Activated naive CD4-positive, alpha-beta T cell treated with anti-CD3 and anti-CD28 coated beads for 36 hours (primary cell): Measurements from ENCODE around the gene LRRC7. TPM values are rescaled to one million over a fixed set of nuclear protein-coding genes. Genes with fewer than 3 reads are reported as not detected.

Experiments used
- CTCF ChIA-PET: fragments of 350-600 bp; sonication (Branson Sonifier 250); formaldehyde crosslinking; loops from one replicate; lab custom pipeline; 2021; ENCODE audit warnings: antibody characterized with exemption; lab: Charles Lee
- DNase-seq: peaks from one replicate; pipeline ENCODE4 v3.0.0-alpha.2; 2020
- H3K27ac Mint-ChIP-seq: one replicate; pipeline ENCODE4 v1.8.0; 2021; ENCODE audit warnings: mild to moderate bottlenecking, mixed read lengths
- H3K27me3 Mint-ChIP-seq: one replicate; pipeline ENCODE4 v1.8.0; 2021; ENCODE audit warnings: low read depth, mixed read lengths
- H3K36me3 Mint-ChIP-seq: one replicate; pipeline ENCODE4 v1.8.0; 2021; ENCODE audit warnings: low read depth, mixed read lengths
- H3K4me1 Mint-ChIP-seq: one replicate; pipeline ENCODE4 v1.8.0; 2021; ENCODE audit warnings: low read depth, mixed read lengths
- H3K4me3 Mint-ChIP-seq: one replicate; pipeline ENCODE4 v1.8.0; 2021; ENCODE audit warnings: mild to moderate bottlenecking, moderate library complexity, mixed read lengths
- H3K9me3 Mint-ChIP-seq: one replicate; pipeline ENCODE4 v1.8.0; 2021; ENCODE audit warnings: mixed read lengths
- intact Hi-C: fragments of 100-400 bp; cut with micrococcal nuclease; formaldehyde crosslinking; loops from one replicate; pipeline ENCODE4 v1.15.1; 2023
- total RNA-seq, 2 experiments: library from RNA; stranded (reverse); gene quantifications; one replicate each; pipeline ENCODE4 v1.2.3, GENCODE V29; 2021

Gene LRRC7
- total RNA-seq, 2 experiments from 2014 or later, result not detected

DNA sequence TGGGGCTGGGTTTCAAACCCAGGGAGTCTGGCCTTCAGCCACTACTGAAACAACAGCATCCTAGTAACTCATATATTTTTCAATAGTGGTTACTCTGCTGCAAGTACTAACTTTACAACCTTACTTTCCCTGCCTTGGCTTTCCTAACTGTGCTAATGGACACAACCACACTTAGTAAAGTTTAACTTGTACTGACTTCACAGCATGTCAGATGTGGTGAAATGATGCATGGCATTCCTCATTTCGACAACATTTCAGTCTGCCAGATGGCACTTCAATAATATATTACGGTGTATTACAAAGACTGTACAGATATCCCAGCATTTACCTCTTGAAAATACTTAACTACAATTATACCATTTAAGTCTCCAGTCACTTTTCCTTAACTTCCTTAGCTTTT lies 27.8 kb downstream of the LRRC7 start:
- DNase-seq, result no peak
- intact Hi-C loops, result no loop called here
- Mint-ChIP-seq H3K9me3 (peaks cover 2% of the 10 kb centered on the region), H3K4me1 (no peaks in the 10 kb centered on the region), H3K27ac (no peak overlapping the region), H3K36me3 (no peaks in the 10 kb centered on the region), H3K4me3 (no peak overlapping the region), H3K27me3 (no peaks in the 10 kb centered on the region)
- CTCF ChIA-PET, result no interaction called here

DNA sequence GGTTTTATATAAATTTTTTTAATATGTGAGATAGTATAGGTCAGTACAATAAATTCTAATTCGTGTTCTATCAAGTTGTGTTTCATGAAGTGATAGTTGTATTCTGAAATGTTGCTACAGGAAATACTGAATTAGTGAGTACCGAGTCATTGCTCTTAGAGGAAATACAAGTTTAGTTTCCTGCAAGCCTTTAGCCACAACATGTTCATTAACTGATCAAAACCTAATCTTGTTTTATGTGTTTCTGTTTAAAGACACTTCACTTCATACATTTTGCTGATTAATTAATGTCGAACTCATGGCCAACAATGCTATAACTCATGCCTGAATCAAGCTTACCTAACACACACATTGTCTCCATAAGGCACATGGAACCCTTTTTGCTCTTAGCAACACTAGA lies 43.6 kb downstream of the LRRC7 start:
- intact Hi-C loops, result no loop called here
- CTCF ChIA-PET, result no interaction called here
- Mint-ChIP-seq H3K4me3 (no peak overlapping the region), H3K9me3 (no peaks in the 10 kb centered on the region), H3K4me1 (no peaks in the 10 kb centered on the region), H3K27ac (no peak overlapping the region), H3K27me3 (no peaks in the 10 kb centered on the region), H3K36me3 (no peaks in the 10 kb centered on the region)
- no peak for DNase-seq

DNA sequence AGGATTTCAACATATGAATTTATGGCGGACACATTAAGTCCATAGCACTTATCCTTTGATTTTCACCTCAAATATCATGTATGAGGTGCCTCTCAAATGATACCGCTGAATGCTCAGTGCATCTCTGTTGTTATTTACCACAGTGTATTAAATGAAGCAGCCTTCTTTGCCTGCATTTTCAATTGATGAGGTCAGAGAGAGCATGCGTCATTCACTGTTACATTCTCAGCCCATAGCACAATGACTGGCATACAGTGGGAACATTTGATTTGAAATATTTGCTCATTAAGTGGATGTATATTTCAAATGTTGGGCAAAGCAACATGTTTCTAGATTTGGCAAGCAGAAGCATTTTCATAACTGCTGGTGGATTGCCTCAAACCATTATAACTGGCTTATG lies 45.7 kb downstream of the LRRC7 start:
- intact Hi-C loops, result no loop called here
- Mint-ChIP-seq H3K36me3 (no peaks in the 10 kb centered on the region), H3K27me3 (no peaks in the 10 kb centered on the region), H3K4me1 (no peaks in the 10 kb centered on the region), H3K9me3 (peaks cover 4% of the 10 kb centered on the region), H3K27ac (no peak overlapping the region), H3K4me3 (no peak overlapping the region)
- CTCF ChIA-PET, result no interaction called here
- DNase-seq, result no peak

DNA sequence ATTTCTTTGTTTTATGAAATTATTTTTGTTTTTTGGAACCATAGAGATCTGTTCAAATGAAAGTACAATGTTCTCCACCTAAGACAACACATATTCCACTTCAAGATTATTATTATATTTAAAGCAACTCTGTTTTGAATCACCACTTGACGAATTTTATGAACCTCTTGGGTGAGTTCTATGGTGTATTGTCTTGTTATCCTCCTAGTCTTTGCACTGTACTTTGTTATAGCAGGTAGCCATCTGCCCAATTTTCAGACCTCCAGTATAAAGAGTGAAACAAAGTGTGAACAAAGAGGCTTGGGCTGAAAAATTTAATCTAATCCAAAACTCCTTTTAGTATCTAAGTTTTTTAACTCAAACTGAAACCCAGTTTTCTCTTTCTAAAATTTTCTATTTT lies 71.0 kb downstream of the LRRC7 start:
- H3K4me3 Mint-ChIP-seq, result no peak overlapping the region
- no peaks in the 10 kb centered on the region for H3K36me3 Mint-ChIP-seq
- H3K9me3 Mint-ChIP-seq, result peaks cover 3% of the 10 kb centered on the region
- CTCF ChIA-PET, result no interaction called here
- no peaks in the 10 kb centered on the region for H3K27me3 Mint-ChIP-seq
- no peaks in the 10 kb centered on the region for H3K4me1 Mint-ChIP-seq
- no peak overlapping the region for H3K27ac Mint-ChIP-seq
- intact Hi-C loops, result no loop called here
- no peak for DNase-seq

DNA sequence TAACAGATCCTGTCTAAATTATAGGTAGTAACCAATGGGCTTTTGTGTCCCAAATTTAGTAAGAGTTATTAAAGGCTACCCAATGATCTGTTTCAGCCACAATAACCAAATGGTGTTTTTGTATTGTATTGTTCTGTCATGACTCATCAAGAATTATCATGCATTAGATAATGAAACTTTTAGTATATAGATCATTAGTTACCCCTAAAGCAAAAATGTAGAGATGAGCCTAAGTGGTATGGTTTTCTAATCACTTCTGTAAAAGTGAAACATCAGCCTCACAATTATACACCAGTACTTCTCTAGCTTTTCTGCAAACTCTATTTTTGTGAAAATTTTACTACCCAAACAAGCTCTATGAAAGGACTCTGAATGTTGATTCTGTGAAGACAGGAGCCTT lies 71.4 kb downstream of the LRRC7 start:
- H3K27me3 Mint-ChIP-seq, result no peaks in the 10 kb centered on the region
- H3K9me3 Mint-ChIP-seq, result peaks cover 3% of the 10 kb centered on the region
- no peaks in the 10 kb centered on the region for H3K36me3 Mint-ChIP-seq
- DNase-seq, result no peak
- intact Hi-C loops, result no loop called here
- no peak overlapping the region for H3K4me3 Mint-ChIP-seq
- no peak overlapping the region for H3K27ac Mint-ChIP-seq
- CTCF ChIA-PET, result no interaction called here
- H3K4me1 Mint-ChIP-seq, result no peaks in the 10 kb centered on the region

DNA sequence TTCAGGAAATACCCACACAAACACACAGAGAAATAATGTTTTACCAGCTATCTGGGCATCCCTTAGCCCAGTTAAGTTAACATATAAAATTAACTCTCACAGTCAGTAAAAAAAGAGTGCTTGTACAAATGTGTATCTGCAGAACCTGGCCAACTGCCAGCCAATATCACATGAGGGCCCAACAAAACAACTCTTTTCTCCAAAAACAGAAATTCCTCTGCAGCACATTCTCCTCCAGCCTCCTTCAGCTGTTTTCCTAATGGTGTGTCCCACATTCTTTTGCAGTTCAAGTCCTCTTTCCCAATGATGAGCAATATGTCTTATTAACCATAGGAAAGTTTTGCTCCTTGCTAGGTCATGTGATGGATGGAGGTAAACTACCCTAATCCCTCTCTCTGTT lies 75.5 kb downstream of the LRRC7 start:
- Mint-ChIP-seq H3K9me3 (no peaks in the 10 kb centered on the region), H3K4me3 (no peak overlapping the region), H3K27me3 (no peaks in the 10 kb centered on the region), H3K36me3 (no peaks in the 10 kb centered on the region), H3K4me1 (no peaks in the 10 kb centered on the region), H3K27ac (no peak overlapping the region)
- intact Hi-C loops, result no loop called here
- no peak for DNase-seq
- CTCF ChIA-PET, result no interaction called here

DNA sequence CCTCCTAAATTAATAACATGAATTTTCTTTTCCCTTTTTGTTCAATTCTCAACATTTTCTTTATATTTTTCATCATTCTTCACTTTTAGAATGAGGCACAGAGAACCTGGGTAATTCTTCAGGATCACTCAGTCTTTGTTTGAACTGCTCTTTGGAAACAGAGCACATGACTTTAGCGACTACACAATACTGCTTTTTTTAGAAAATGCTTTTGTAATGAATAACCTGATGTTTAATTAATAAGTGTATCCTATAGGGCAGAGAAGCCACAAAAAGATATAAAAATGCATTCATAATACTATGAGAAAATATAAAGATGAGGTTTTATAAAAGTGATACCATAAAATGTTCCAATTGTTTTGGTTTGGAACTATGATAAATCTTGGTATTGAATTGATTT lies 77.8 kb downstream of the LRRC7 start:
- H3K9me3 Mint-ChIP-seq, result no peaks in the 10 kb centered on the region
- no peaks in the 10 kb centered on the region for H3K27me3 Mint-ChIP-seq
- CTCF ChIA-PET, result no interaction called here
- intact Hi-C loops, result no loop called here
- no peaks in the 10 kb centered on the region for H3K4me1 Mint-ChIP-seq
- no peak overlapping the region for H3K4me3 Mint-ChIP-seq
- H3K36me3 Mint-ChIP-seq, result no peaks in the 10 kb centered on the region
- H3K27ac Mint-ChIP-seq, result no peak overlapping the region
- no peak for DNase-seq

DNA sequence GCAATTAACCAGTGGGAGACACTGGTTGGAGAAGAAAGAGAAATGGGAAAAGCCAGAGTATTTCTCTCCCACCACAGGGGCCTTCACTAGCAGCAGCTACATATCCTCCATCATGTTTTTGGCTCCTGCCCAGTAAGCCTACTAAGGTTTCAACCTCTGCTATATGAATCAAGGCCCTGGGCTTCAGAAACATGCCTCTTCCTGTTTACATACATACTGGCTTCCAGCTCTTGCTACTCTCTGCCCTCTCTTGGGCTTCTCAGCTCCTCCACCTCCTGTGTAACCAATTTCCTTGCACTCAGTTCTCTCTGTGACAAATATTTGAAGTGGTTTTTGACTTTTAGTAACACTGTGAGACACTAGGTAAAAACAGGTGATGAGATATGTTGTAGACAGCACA lies 80.8 kb downstream of the LRRC7 start:
- Mint-ChIP-seq H3K9me3 (no peaks in the 10 kb centered on the region), H3K27ac (no peak overlapping the region), H3K4me3 (no peak overlapping the region), H3K27me3 (no peaks in the 10 kb centered on the region), H3K4me1 (no peaks in the 10 kb centered on the region), H3K36me3 (no peaks in the 10 kb centered on the region)
- no peak for DNase-seq
- intact Hi-C loops, result no loop called here
- CTCF ChIA-PET, result no interaction called here

DNA sequence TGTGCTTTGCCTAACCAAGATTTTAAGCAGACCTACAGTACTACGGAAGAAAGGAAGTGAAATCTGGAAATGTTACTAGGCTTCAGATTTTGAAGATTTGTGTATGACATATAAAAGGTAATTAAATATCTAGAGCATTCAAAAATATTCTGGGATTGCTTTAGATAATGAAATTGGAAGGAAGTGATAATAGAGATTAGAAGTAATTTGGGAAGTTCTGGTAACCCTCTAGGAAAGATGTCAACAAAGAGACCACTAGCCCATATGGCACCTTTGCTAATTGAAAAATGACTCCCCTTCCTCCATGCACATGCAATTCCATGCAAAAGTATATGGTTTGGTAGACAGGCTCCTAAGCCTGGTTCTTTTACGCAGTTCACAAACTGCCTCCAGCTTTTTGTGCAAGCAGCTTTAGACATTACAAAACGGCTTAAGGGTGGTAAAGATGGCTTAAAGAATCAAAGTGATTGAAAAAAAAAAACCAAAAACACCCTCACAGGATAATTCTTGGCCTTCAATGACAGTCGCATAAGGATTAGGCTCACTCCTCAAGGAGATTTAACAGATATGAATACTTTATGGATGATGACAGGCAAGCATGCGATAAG lies 81.8 kb downstream of the LRRC7 start:
- Mint-ChIP-seq H3K36me3 (no peaks in the 10 kb centered on the region), H3K27ac (no peak overlapping the region), H3K4me3 (no peak overlapping the region), H3K27me3 (no peaks in the 10 kb centered on the region), H3K4me1 (no peaks in the 10 kb centered on the region), H3K9me3 (no peaks in the 10 kb centered on the region)
- no peak for DNase-seq
- intact Hi-C loops, result no loop called here
- CTCF ChIA-PET, result no interaction called here

DNA sequence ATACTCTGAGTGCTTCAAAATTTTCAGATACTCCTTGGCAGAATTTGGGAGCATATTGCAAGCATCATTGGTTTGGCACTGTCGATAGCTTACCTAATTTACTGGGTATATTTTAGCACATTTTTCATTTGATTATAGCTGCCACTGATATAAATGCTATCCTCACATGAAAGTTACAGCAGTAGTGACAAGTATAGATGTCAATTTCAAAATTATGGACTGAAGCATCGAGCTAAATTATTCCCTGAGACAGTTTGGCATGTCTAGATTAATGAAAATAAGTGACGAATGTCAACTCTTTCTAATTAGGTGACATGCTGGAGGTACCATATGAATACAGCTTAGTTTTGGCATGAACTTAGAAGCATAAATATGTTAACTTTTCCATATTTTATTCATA lies 83.1 kb downstream of the LRRC7 start:
- Mint-ChIP-seq H3K27me3 (no peaks in the 10 kb centered on the region), H3K4me3 (no peak overlapping the region), H3K36me3 (no peaks in the 10 kb centered on the region), H3K27ac (no peak overlapping the region), H3K4me1 (no peaks in the 10 kb centered on the region), H3K9me3 (no peaks in the 10 kb centered on the region)
- intact Hi-C loops, result no loop called here
- CTCF ChIA-PET, result no interaction called here
- DNase-seq, result no peak

DNA sequence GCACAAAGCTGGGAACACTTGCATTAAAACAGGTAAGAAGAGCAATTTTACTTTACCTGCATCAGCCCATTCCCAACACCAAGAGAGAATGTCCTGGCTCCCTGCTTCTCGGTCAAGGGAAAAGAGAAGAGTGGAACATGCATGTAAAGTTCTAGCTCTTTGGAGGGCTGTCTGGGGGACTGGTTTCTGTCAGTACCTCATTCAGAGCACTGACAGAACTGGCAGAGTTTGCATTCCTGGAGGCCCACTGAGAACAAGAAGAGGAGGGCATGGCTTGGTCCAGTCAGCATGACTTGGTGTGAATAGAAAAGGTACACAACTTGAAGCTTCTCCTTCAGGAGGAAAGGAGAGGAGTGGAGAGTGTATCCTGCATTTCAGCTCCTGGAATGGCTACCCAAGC lies 83.9 kb downstream of the LRRC7 start:
- CTCF ChIA-PET, result no interaction called here

DNA sequence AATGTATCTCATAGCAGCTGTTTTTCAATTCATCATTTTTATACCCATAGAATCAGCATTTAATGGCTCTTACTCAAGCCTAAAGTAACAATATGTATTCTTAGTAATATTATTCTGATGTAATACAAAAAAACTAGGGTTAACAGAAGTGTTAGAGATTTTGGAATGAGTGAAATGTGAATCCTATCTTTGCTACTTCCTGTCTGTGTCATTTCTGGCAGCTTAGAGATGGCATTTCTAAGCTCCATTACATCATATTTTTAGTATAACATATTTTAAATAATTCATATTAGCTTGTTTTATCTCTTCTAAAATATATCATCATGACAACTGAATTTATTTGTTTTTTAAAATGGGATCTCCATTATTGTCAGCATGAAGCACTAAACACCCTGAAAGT lies 90.2 kb downstream of the LRRC7 start:
- CTCF ChIA-PET, result no interaction called here
- peaks cover 2% of the 10 kb centered on the region for H3K9me3 Mint-ChIP-seq
- no peaks in the 10 kb centered on the region for H3K27me3 Mint-ChIP-seq
- no peaks in the 10 kb centered on the region for H3K36me3 Mint-ChIP-seq
- no peaks in the 10 kb centered on the region for H3K4me1 Mint-ChIP-seq
- no peak overlapping the region for H3K4me3 Mint-ChIP-seq
- no peak overlapping the region for H3K27ac Mint-ChIP-seq
- no peak for DNase-seq
- intact Hi-C loops, result no loop called here

More for the DNA sequence above, 83.9 kb downstream of the LRRC7 start:
- no peaks in the 10 kb centered on the region for H3K9me3 Mint-ChIP-seq
- H3K27me3 Mint-ChIP-seq, result no peaks in the 10 kb centered on the region
- H3K4me3 Mint-ChIP-seq, result no peak overlapping the region
- H3K27ac Mint-ChIP-seq, result no peak overlapping the region
- DNase-seq, result no peak
- no peaks in the 10 kb centered on the region for H3K4me1 Mint-ChIP-seq
- no peaks in the 10 kb centered on the region for H3K36me3 Mint-ChIP-seq
- intact Hi-C loops, result no loop called here

DNA sequence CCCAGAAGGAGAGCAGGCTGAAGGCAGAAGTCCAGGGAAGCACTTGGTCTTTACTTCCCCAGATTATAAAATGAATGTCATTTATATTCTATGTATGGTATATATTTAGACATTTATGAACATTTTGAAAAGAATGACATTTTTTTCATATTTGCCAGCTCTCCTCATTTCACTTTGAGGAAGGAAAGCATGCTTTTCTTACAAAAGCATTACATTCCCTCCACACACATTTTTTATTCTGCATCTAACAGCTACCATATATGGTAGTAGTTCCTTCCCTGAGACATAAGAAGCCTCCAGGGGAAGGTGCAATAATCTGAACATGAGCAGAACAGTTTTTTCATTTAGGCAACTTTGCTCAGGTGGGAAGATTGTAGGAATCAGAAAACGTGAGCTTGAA lies 94.0 kb downstream of the LRRC7 start:
- no peaks in the 10 kb centered on the region for H3K4me1 Mint-ChIP-seq

DNA sequence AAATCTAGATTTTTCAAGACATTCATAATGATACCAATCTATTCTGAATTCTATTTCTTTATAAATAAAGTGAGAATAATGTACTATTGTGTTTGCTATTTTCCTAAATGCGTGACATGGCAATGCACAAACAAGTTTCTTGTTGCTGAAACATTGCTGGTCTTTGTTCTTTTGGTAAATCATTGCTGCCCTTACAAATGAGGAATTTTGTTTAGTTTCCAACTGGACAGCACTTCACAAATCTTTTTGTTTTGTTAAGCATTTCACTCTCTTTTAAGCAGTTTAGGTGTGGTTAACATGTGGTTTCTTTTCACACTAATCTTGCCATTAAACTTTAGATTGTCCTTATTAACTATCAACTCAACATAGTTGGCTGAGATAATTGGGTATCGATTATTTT lies 94.6 kb downstream of the LRRC7 start:
- intact Hi-C loops, result no loop called here
- Mint-ChIP-seq H3K4me1 (no peaks in the 10 kb centered on the region), H3K27me3 (no peaks in the 10 kb centered on the region), H3K4me3 (no peak overlapping the region), H3K9me3 (peaks cover 14% of the 10 kb centered on the region), H3K27ac (no peak overlapping the region), H3K36me3 (no peaks in the 10 kb centered on the region)
- no peak for DNase-seq
- CTCF ChIA-PET, result no interaction called here

More for the DNA sequence above, 94.0 kb downstream of the LRRC7 start:
- no peak overlapping the region for H3K27ac Mint-ChIP-seq
- intact Hi-C loops, result no loop called here
- H3K36me3 Mint-ChIP-seq, result no peaks in the 10 kb centered on the region
- no peak for DNase-seq
- H3K4me3 Mint-ChIP-seq, result no peak overlapping the region
- peaks cover 14% of the 10 kb centered on the region for H3K9me3 Mint-ChIP-seq
- H3K27me3 Mint-ChIP-seq, result no peaks in the 10 kb centered on the region
- CTCF ChIA-PET, result no interaction called here
